Lower leg skin (tissue), 4 donors: ENCODE results near the gene RALGAPB. TPM values are rescaled to one million over a fixed set of nuclear protein-coding genes. Genes with fewer than 3 reads are reported as not detected.

ENCODE experiments used
- DNase-seq, 2 donors: peaks; one replicate each; pipeline ENCODE4 v3.0.0-alpha.2; 2019; ENCODE audit warnings: low spot score in 2 of 2
- H3K4me3 ChIP-seq: fragments of 200-600 bp; sonication (generic); 2 replicates; pipeline ENCODE4 v1.5.1; 2017; ENCODE audit warnings: mild to moderate bottlenecking, low read depth; ENCODE audit not compliant: poor library complexity, severe bottlenecking
- CTCF ChIP-seq, 3 donors: fragments of 450-650 bp; IDR thresholded peaks; one replicate each; pipeline ENCODE4 v1.5.1; 2016; ENCODE audit warnings: antibody characterized with exemption in 3 of 3, mild to moderate bottlenecking in 3 of 3, moderate library complexity in 2 of 3
- POLR2A ChIP-seq, 2 donors: fragments of 450-650 bp; IDR thresholded peaks; one replicate each; pipeline ENCODE4 v1.6.1; 2016 to 2017; ENCODE audit warnings: antibody characterized with exemption in 2 of 2, mild to moderate bottlenecking in 1 of 2, moderate library complexity in 1 of 2
- WGBS, 2 donors: methylation state at CpG; one replicate each; pipeline ENCODE4 v1.1.5; 2018; 5-methylcytosine and 5-hydroxymethylcytosine counted together
- intact Hi-C: fragments of 100-400 bp; cut with DNase I; formaldehyde crosslinking; loops from one replicate; pipeline ENCODE4 v1.15.0; 2023; ENCODE audit warnings: low total_unique reads
- total RNA-seq, 4 donors: library from RNA; depleted of rRNA; stranded (reverse); fragments of >200 nt; gene quantifications; one replicate each; pipeline ENCODE4 v1.1.0, GENCODE V29; 2016

The RALGAPB gene
- total RNA-seq, 4 donors from 2014 or later = 35.3 to 51.0 (median 41.5) TPM

- TF ChIP-seq POLR2A (IDR thresholded peaks at IDR 0.05) = no peak
- no peak for TF ChIP-seq CTCF (IDR thresholded peaks at IDR 0.05)
- DNase-seq = no peak
- no peak within 1 kb of the TSS for H3K4me3 ChIP-seq
- 8% methylated on average over 31 to 38 of the region's 42 CpGs for WGBS, 2 donors
- intact Hi-C loops = no loop called here
Measured at GRCh38 chr20:38601216-38602184, 128.9 kb downstream of the RALGAPB start, which contains the start of gene ARHGAP40. Gene ARHGAP40, plus strand, starts transcription at chr20:38601809.

GRCh38 chr20:38602185-38602581 is 129.5 kb downstream of the RALGAPB start:
- H3K4me3 ChIP-seq = no peak overlapping the region
- TF ChIP-seq POLR2A (IDR thresholded peaks at IDR 0.05) (no peak), CTCF (IDR thresholded peaks at IDR 0.05) (no peak)
- no peak for DNase-seq
- intact Hi-C loops = no loop called here
- 59 to 62% methylated on average over 5 of the region's 5 CpGs for WGBS, 2 donors

GRCh38 chr20:38603286-38603685 is 130.6 kb downstream of the RALGAPB start:
- WGBS, 2 donors = 71 to 75% methylated on average over 3 of the region's 3 CpGs

GRCh38 chr20:38604873-38605303 is 132.2 kb downstream of the RALGAPB start:
- WGBS, 2 donors = 46 to 49% methylated on average over 4 of the region's 4 CpGs
- TF ChIP-seq POLR2A (IDR thresholded peaks at IDR 0.05) (no peak), CTCF (IDR thresholded peaks at IDR 0.05) (no peak)
- DNase-seq = no peak
- intact Hi-C loops = no loop called here
- no peak overlapping the region for H3K4me3 ChIP-seq

More at GRCh38 chr20:38603286-38603685, 130.6 kb downstream of the RALGAPB start:
- DNase-seq = no peak
- intact Hi-C loops = no loop called here
- no peak overlapping the region for H3K4me3 ChIP-seq
- no peak for TF ChIP-seq POLR2A (IDR thresholded peaks at IDR 0.05)
- TF ChIP-seq CTCF (IDR thresholded peaks at IDR 0.05) = no peak

GRCh38 chr20:38607351-38607750 is 134.7 kb downstream of the RALGAPB start:
- TF ChIP-seq CTCF (IDR thresholded peaks at IDR 0.05) = no peak
- no peak for TF ChIP-seq POLR2A (IDR thresholded peaks at IDR 0.05)
- 50 to 55% methylated on average over 12 of the region's 12 CpGs for WGBS, 2 donors
- intact Hi-C loops = no loop called here
- DNase-seq = no peak
- no peak overlapping the region for H3K4me3 ChIP-seq
